Keratinocyte (primary cell): Measurements from ENCODE around the gene GALNS. TPM values are rescaled to one million over a fixed set of nuclear protein-coding genes. Genes with fewer than 3 reads are reported as not detected.

Experiments
- DNase-seq: peaks from one replicate; pipeline ENCODE4 v3.0.0-alpha.2; 2011; ENCODE audit warnings: low read depth, missing footprints, low spot score
- FAIRE-seq: peaks from 2 replicates; lab custom pipeline; 2011; peaks lifted over from hg19 to GRCh38; lab: Jason Lieb, UNC
- H2AFZ ChIP-seq: 2 replicates; pipeline ENCODE4 v1.6.0; 2012; ENCODE audit warnings: low read length, control low read depth, inconsistent platforms; ENCODE audit not compliant: control insufficient read depth
- H3K27ac ChIP-seq: 2 replicates; pipeline ENCODE4 v1.5.1; 2011; ENCODE audit warnings: low read length; ENCODE audit not compliant: control insufficient read depth, insufficient read depth
- H3K27me3 ChIP-seq: 3 replicates; pipeline ENCODE4 v1.6.0; 2011; ENCODE audit warnings: low read length; ENCODE audit not compliant: control insufficient read depth, insufficient read depth; ENCODE audit errors: extremely low read depth
- H3K36me3 ChIP-seq, 2 experiments: 2 replicates in 1 of 2; 3 replicates in 1 of 2; pipeline ENCODE4 v1.5.1; 2011; ENCODE audit warnings: low read length in 2 of 2, mild to moderate bottlenecking in 1 of 2; ENCODE audit not compliant: control insufficient read depth in 2 of 2, insufficient read depth in 2 of 2; ENCODE audit errors: extremely low read depth in 1 of 2
- H3K4me1 ChIP-seq: 3 replicates; pipeline ENCODE4 v1.5.1; 2011; ENCODE audit warnings: low read length; ENCODE audit not compliant: control insufficient read depth, insufficient read depth; ENCODE audit errors: extremely low read depth
- H3K4me2 ChIP-seq: 3 replicates; pipeline ENCODE4 v1.6.0; 2011; ENCODE audit warnings: low read depth, low read length; ENCODE audit not compliant: control insufficient read depth, insufficient read depth; ENCODE audit errors: extremely low read depth
- H3K4me3 ChIP-seq, 3 experiments: fragments of 200-600 bp in 1 of 3; sonication (generic) in 1 of 3; 2 replicates in 2 of 3; 3 replicates in 1 of 3; pipeline ENCODE4 v1.5.1; 2011 to 2016; ENCODE audit warnings: low read length in 3 of 3, mild to moderate bottlenecking in 3 of 3, control low read depth in 2 of 3, inconsistent platforms in 1 of 3, low read depth in 1 of 3, mixed read lengths in 1 of 3, mixed run types in 1 of 3, moderate library complexity in 1 of 3; ENCODE audit not compliant: control insufficient read depth in 2 of 3, insufficient read depth in 2 of 3; ENCODE audit errors: extremely low read depth in 1 of 3
- H3K79me2 ChIP-seq: 2 replicates; pipeline ENCODE4 v1.6.0; 2012; ENCODE audit warnings: low read length; ENCODE audit not compliant: control insufficient read depth, insufficient read depth
- H3K9ac ChIP-seq: 3 replicates; pipeline ENCODE4 v1.6.0; 2011; ENCODE audit warnings: low read length; ENCODE audit not compliant: control insufficient read depth, insufficient read depth; ENCODE audit errors: extremely low read depth
- H3K9me1 ChIP-seq: 3 replicates; pipeline ENCODE4 v1.6.0; 2011; ENCODE audit warnings: low read length; ENCODE audit not compliant: control insufficient read depth, insufficient read depth; ENCODE audit errors: extremely low read depth
- H3K9me3 ChIP-seq: 2 replicates; pipeline ENCODE4 v1.5.1; 2012; ENCODE audit warnings: low read depth, low read length; ENCODE audit not compliant: control insufficient read depth
- H4K20me1 ChIP-seq: 3 replicates; pipeline ENCODE4 v1.6.0; 2011; ENCODE audit warnings: low read length; ENCODE audit not compliant: control insufficient read depth, insufficient read depth; ENCODE audit errors: extremely low read depth
- EZH2 ChIP-seq: IDR thresholded peaks from one replicate; pipeline ENCODE4 v1.6.1; 2012; ENCODE audit warnings: inconsistent platforms, mild to moderate bottlenecking, low read length, moderate library complexity
- dilution Hi-C: fragments of 300-500 bp; cut with MboI; formaldehyde crosslinking; loops from one replicate; pipeline ENCODE4 v1.7.0; 2020; ENCODE audit warnings: low sequenced_read_pairs; ENCODE audit not compliant: extremely low pct_ligation_motif_present
- polyA plus RNA-seq, 5 experiments: library from polyadenylated mRNA; depleted of rRNA in 3 of 5; stranded (reverse) in 3 of 5; stranded (forward) in 1 of 5; unstranded in 1 of 5; fragments of >200 nt; gene quantifications; 1 replicate in 1 of 5; 2 replicates in 3 of 5; 3 replicates in 1 of 5; pipeline versions ENCODE4 v1.2.1 to v1.2.3, GENCODE V29; 2011 to 2012; ENCODE audit warnings: missing spikeins in 2 of 5, low read depth in 1 of 5, low replicate concordance in 1 of 5
- TF ChIP-seq, protein P1 (sequence below), 3 experiments: IDR thresholded peaks in 1 of 3; conservative IDR thresholded peaks in 1 of 3; optimal IDR thresholded peaks in 1 of 3; 2 replicates in 2 of 3; 3 replicates in 1 of 3; pipeline versions ENCODE3 to v1.5.1; 2011; ENCODE audit warnings: low read length in 3 of 3, mild to moderate bottlenecking in 3 of 3, moderate library complexity in 2 of 3, control low read depth in 1 of 3, inconsistent platforms in 1 of 3; ENCODE audit not compliant: insufficient read depth in 2 of 3; ENCODE audit errors: extremely low read depth in 1 of 3

GALNS gene
- polyA plus RNA-seq, 1 donor (not counting 4 experiments of a cell fraction or from before 2014, with no cell fraction given), result 8.3 TPM

GRCh38 chr16:88781140-88782077 is 75.3 kb downstream of the GALNS start:
- peaks cover 35% of the 10 kb centered on the region for H3K4me1 ChIP-seq
- H3K27me3 ChIP-seq, result no peaks in the 10 kb centered on the region
- dilution Hi-C loops, result no loop called here
- H2AFZ ChIP-seq, result no peak overlapping the region
- DNase-seq (no peak), FAIRE-seq (no peak)
- no peaks in the 10 kb centered on the region for H3K9me1 ChIP-seq
- peak overlapping the region in 2 of 3 experiments; percentile 78 to 93 for H3K4me3 ChIP-seq
- H3K4me2 ChIP-seq, result peak overlapping the region; percentile 100
- H4K20me1 ChIP-seq, result peaks cover 45% of the 10 kb centered on the region
- H3K9ac ChIP-seq, result peak overlapping the region; percentile 95
- no peak for TF ChIP-seq EZH2
- TF ChIP-seq, protein P1, sequence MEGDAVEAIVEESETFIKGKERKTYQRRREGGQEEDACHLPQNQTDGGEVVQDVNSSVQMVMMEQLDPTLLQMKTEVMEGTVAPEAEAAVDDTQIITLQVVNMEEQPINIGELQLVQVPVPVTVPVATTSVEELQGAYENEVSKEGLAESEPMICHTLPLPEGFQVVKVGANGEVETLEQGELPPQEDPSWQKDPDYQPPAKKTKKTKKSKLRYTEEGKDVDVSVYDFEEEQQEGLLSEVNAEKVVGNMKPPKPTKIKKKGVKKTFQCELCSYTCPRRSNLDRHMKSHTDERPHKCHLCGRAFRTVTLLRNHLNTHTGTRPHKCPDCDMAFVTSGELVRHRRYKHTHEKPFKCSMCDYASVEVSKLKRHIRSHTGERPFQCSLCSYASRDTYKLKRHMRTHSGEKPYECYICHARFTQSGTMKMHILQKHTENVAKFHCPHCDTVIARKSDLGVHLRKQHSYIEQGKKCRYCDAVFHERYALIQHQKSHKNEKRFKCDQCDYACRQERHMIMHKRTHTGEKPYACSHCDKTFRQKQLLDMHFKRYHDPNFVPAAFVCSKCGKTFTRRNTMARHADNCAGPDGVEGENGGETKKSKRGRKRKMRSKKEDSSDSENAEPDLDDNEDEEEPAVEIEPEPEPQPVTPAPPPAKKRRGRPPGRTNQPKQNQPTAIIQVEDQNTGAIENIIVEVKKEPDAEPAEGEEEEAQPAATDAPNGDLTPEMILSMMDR (optimal IDR thresholded peaks at IDR 0.05 in 1 of 3, IDR thresholded peaks at IDR 0.05 in 1 of 3, conservative IDR thresholded peaks at IDR 0.05 in 1 of 3; ENCODE audit: extremely low read depth in 1 of 3, insufficient read depth in 2 of 3, low read length in 3 of 3), result no peak
- H3K79me2 ChIP-seq, result peaks cover 83% of the 10 kb centered on the region
- H3K27ac ChIP-seq, result peak overlapping the region; percentile 93
- H3K36me3 ChIP-seq, result peaks cover 9 to 14% of the 10 kb centered on the region in 2 experiments
- no peaks in the 10 kb centered on the region for H3K9me3 ChIP-seq

DNA sequence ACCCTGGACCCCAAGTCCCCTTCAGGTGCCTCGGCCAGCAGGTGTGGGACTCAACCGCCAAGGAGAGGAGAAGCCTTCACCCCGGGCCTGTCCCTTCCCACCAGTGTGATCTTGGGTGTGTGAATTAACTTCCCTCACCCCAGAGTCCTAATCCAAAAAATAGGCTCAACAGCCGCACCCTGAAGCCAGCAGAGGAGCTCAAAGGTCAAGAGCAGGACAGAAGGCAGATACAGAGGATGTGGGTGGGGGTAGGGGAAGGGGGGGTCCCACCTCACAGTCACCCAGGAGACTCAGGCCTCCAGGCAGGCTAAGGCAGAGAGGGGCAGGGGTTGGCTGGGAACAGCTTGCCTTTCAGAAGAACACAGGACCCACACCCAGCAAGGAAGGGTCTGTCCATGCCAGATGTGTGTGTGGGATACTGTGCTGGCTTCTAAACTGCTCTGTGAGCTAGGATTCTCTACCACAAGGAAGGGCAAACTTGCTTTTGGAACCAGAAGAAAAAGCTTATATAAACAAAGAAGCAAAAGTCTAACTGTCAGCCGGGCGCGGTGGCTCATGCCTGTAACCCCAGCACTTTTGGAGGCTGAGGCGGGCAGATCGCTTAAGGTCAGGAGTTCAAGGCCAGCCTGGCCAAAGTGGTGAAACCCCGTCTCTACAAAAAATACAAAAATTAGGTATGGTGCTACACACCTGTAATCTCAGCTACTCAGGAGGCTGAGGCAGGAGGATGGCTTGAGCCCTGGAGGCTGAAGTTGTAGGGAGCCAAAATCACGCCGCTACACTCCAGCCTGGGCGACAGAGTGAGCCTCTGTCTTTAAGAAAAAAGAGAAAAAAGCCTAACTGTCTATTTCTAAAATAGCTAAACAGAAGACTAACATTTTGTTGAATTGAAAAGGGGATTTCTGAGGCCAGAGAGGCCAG is 76.3 kb downstream of the GALNS start:
- no peak for FAIRE-seq
- peaks cover 35% of the 10 kb centered on the region for H3K4me1 ChIP-seq
- TF ChIP-seq EZH2, result no peak
- TF ChIP-seq, protein P1 (optimal IDR thresholded peaks at IDR 0.05 in 1 of 3, IDR thresholded peaks at IDR 0.05 in 1 of 3, conservative IDR thresholded peaks at IDR 0.05 in 1 of 3; ENCODE audit: extremely low read depth in 1 of 3, insufficient read depth in 2 of 3, low read length in 3 of 3), result no peak
- no peaks in the 10 kb centered on the region for H3K9me3 ChIP-seq
- H3K4me3 ChIP-seq, result peak overlapping the region in 2 of 3 experiments; percentile 1 to 25
- peaks cover 9 to 14% of the 10 kb centered on the region in 2 experiments for H3K36me3 ChIP-seq
- peaks cover 92% of the 10 kb centered on the region for H3K79me2 ChIP-seq
- H2AFZ ChIP-seq, result no peak overlapping the region
- H3K27ac ChIP-seq, result no peak overlapping the region
- H3K4me2 ChIP-seq, result peak overlapping the region; percentile 100
- H4K20me1 ChIP-seq, result peaks cover 47% of the 10 kb centered on the region
- dilution Hi-C loops, result no loop called here
- peak overlapping the region; percentile 3 for H3K9ac ChIP-seq
- DNase-seq, result no peak
- H3K9me1 ChIP-seq, result no peaks in the 10 kb centered on the region
- H3K27me3 ChIP-seq, result no peaks in the 10 kb centered on the region
